ENCODE measurements around the gene MICA. TPM values are rescaled to one million over a fixed set of nuclear protein-coding genes. Genes with fewer than 3 reads are reported as not detected.
"Not testable (repeated sequence)": the region's sequence is repeated elsewhere in the genome, so short reads cannot be mapped to it uniquely, and the experiment has no call there.

The MICA gene
- total and polyA plus RNA-seq, 2 experiments from 2014 or later, result 36.9 to 42.6 TPM

- Histone ChIP-seq H3K27me3 (replicated peaks; ENCODE audit: insufficient read depth) (no peaks in the 10 kb centered on the region), H3K4me2 (ENCODE audit: unreplicated experiment) (no peak overlapping the region), H3K79me2 (ENCODE audit: insufficient read depth) (no peaks in the 10 kb centered on the region), H3F3A (ENCODE audit: insufficient read depth) (peaks cover 37% of the 10 kb centered on the region), H3K4me3 (no peak overlapping the region), H3K27ac (no peak overlapping the region), H3K36me3 (ENCODE audit: low read depth) (no peaks in the 10 kb centered on the region), H3K9me2 (ENCODE audit: insufficient read depth) (no peaks in the 10 kb centered on the region), H3K9me3 (ENCODE audit: low read depth) (no peaks in the 10 kb centered on the region), H3K4me1 (ENCODE audit: insufficient read depth) (no peaks in the 10 kb centered on the region), H4K20me1 (ENCODE audit: insufficient read depth) (no peaks in the 10 kb centered on the region), H2AFZ (no peak overlapping the region), H3K9ac (no peak overlapping the region)
- 93% methylated on average over 3 of the region's 3 CpGs for WGBS, 2 experiments (ENCODE audit: low coverage in 1 of 2, low lambda C conversion rate in 2 of 2, missing lambda C conversion rate in 2 of 2)
- TF ChIP-seq EZH2phosphoT487 (IDR thresholded peaks at IDR 0.05; ENCODE audit: insufficient read depth, low read depth) (no peak), EZH2 (IDR thresholded peaks at IDR 0.05; ENCODE audit: insufficient read depth, poor library complexity, severe bottlenecking) (no peak)
- in situ Hi-C loops (cut with MboI), result no loop called here
- DNase-seq, result no peak
Observed at GRCh38 chr6:31426395-31427354, 23.3 kb downstream of the MICA start.

- Histone ChIP-seq H3K9me2 (ENCODE audit: insufficient read depth) (no peaks in the 10 kb centered on the region), H3K27ac (no peak overlapping the region), H3K4me1 (ENCODE audit: insufficient read depth) (no peaks in the 10 kb centered on the region), H4K20me1 (ENCODE audit: insufficient read depth) (no peaks in the 10 kb centered on the region), H3K9ac (no peak overlapping the region), H3K4me3 (no peak overlapping the region), H3K4me2 (ENCODE audit: unreplicated experiment) (no peak overlapping the region), H3K36me3 (ENCODE audit: low read depth) (no peaks in the 10 kb centered on the region), H3K79me2 (ENCODE audit: insufficient read depth) (no peaks in the 10 kb centered on the region), H3K27me3 (replicated peaks; ENCODE audit: insufficient read depth) (no peaks in the 10 kb centered on the region), H2AFZ (no peak overlapping the region), H3F3A (ENCODE audit: insufficient read depth) (peaks cover 16% of the 10 kb centered on the region), H3K9me3 (ENCODE audit: low read depth) (no peaks in the 10 kb centered on the region)
- no peak for DNase-seq
- in situ Hi-C loops (cut with MboI), result no loop called here
- TF ChIP-seq EZH2 (IDR thresholded peaks at IDR 0.05; ENCODE audit: insufficient read depth, poor library complexity, severe bottlenecking) (no peak), EZH2phosphoT487 (IDR thresholded peaks at IDR 0.05; ENCODE audit: insufficient read depth, low read depth) (no peak)
- 63 to 79% methylated on average over 2 of the region's 2 CpGs for WGBS, 2 experiments (ENCODE audit: low coverage in 1 of 2, low lambda C conversion rate in 2 of 2, missing lambda C conversion rate in 2 of 2)
Observed at GRCh38 chr6:31430449-31430848, 27.1 kb downstream of the MICA start.

- H3K4me1 ChIP-seq (ENCODE audit: insufficient read depth); H3K4me2 ChIP-seq (ENCODE audit: unreplicated experiment); H3K9ac ChIP-seq; H3F3A ChIP-seq (ENCODE audit: insufficient read depth); H2AFZ ChIP-seq; H3K36me3 ChIP-seq (ENCODE audit: low read depth); H4K20me1 ChIP-seq (ENCODE audit: insufficient read depth); H3K27ac ChIP-seq; H3K4me3 ChIP-seq; H3K9me2 ChIP-seq (ENCODE audit: insufficient read depth); H3K27me3 ChIP-seq (replicated peaks; ENCODE audit: insufficient read depth); DNase-seq; in situ Hi-C loops (cut with MboI); H3K9me3 ChIP-seq (ENCODE audit: low read depth); H3K79me2 ChIP-seq (ENCODE audit: insufficient read depth): not testable (repeated sequence)
- 84 to 88% methylated on average over 5 of the region's 5 CpGs for WGBS, 2 experiments (ENCODE audit: low coverage in 1 of 2, low lambda C conversion rate in 2 of 2, missing lambda C conversion rate in 2 of 2)
Observed at GRCh38 chr6:31435051-31435450, 31.7 kb downstream of the MICA start.

- Histone ChIP-seq H3K79me2 (ENCODE audit: insufficient read depth) (no peaks in the 10 kb centered on the region), H3K36me3 (ENCODE audit: low read depth) (no peaks in the 10 kb centered on the region), H3K4me2 (ENCODE audit: unreplicated experiment) (no peak overlapping the region), H3K27ac (no peak overlapping the region), H3K9me2 (ENCODE audit: insufficient read depth) (no peaks in the 10 kb centered on the region), H3F3A (ENCODE audit: insufficient read depth) (no peaks in the 10 kb centered on the region), H3K27me3 (replicated peaks; ENCODE audit: insufficient read depth) (no peaks in the 10 kb centered on the region), H2AFZ (no peak overlapping the region), H3K4me1 (ENCODE audit: insufficient read depth) (no peaks in the 10 kb centered on the region), H4K20me1 (ENCODE audit: insufficient read depth) (no peaks in the 10 kb centered on the region), H3K9me3 (ENCODE audit: low read depth) (no peaks in the 10 kb centered on the region), H3K9ac (no peak overlapping the region), H3K4me3 (no peak overlapping the region)
- in situ Hi-C loops (cut with MboI), result no loop called here
- TF ChIP-seq EZH2 (IDR thresholded peaks at IDR 0.05; ENCODE audit: insufficient read depth, poor library complexity, severe bottlenecking) (no peak), EZH2phosphoT487 (IDR thresholded peaks at IDR 0.05; ENCODE audit: insufficient read depth, low read depth) (no peak)
- WGBS, 2 experiments (ENCODE audit: low coverage in 1 of 2, low lambda C conversion rate in 2 of 2, missing lambda C conversion rate in 2 of 2), result 77 to 91% methylated on average over 2 of the region's 2 CpGs
- DNase-seq, result no peak
Observed at GRCh38 chr6:31438222-31438621, 34.8 kb downstream of the MICA start.
